Measurements from ENCODE around the gene WNT10A.

WNT10A gene

DNA sequence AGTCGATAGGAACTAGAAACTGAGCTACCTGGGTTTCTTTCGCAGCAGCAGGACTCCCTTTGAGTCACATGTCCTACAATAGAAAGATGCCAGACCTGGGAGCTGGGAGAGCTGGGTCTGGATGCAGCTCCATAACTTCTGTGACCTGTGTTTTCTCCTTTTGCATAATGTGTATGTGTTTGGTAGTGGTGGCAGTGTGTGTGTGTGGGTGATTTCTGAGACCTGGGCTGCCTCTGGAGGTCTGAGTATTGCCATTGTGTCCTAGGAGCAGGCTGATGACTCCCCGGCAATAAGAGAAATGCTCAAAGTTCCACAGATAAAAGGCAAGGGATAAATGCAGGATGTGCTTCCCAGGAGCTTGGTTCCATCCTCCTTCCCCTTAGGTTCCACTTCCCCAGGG, 6.4 kb downstream of the WNT10A start:
- in situ Hi-C loops (cut with MboI; ENCODE audit: low sequenced_read_pairs) = no loop called here
- DNase-seq (ENCODE audit: low spot score in 2 of 2) = no peak
- Histone ChIP-seq H3K4me1 (peaks cover 2% of the 10 kb centered on the region; the same call in 1 of the 2 replicates), H3K27me3 (ENCODE audit: low read depth) (no peaks in the 10 kb centered on the region), H3K36me3 (replicated peaks) (no peaks in the 10 kb centered on the region), H3K4me3 (no peak overlapping the region), H3K9me3 (no peaks in the 10 kb centered on the region)

DNA sequence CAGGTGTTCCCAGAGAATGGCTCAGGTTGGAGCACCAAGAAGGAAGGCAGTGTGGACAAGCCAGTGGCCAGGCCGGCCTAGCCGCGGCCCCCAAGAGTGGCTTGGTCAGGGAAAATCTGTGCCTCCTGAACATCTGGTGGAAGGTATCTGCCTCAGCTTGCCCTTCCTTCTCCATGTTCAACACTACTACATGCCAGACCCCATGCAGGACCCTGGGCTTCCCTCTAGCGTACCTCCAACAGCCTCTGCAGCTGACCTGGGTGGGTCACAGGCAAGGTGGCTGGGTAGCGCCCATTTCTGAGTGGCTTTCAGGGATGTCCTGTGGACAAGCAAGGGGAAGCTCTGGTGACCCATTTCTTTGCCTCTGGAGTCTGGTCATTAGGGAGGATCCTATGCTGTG, 7.7 kb downstream of the WNT10A start:
- no peaks in the 10 kb centered on the region for H3K9me3 ChIP-seq
- H3K4me1 ChIP-seq = peaks cover 6% of the 10 kb centered on the region
- no peak for DNase-seq (ENCODE audit: low spot score in 2 of 2)
- in situ Hi-C loops (cut with MboI; ENCODE audit: low sequenced_read_pairs) = no loop called here
- H3K36me3 ChIP-seq (replicated peaks) = no peaks in the 10 kb centered on the region
- H3K27me3 ChIP-seq (ENCODE audit: low read depth) = no peaks in the 10 kb centered on the region
- H3K4me3 ChIP-seq = no peak overlapping the region

DNA sequence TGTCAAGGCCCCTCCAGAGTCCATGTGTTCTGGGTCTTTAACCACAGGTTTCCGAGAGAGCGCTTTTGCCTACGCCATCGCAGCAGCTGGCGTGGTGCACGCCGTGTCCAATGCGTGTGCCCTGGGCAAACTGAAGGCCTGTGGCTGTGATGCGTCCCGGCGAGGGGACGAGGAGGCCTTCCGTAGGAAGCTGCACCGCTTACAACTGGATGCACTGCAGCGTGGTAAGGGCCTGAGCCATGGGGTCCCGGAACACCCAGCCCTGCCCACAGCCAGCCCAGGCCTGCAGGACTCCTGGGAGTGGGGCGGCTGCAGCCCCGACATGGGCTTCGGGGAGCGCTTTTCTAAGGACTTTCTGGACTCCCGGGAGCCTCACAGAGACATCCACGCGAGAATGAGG, 9.3 kb downstream of the WNT10A start:
- H3K27me3 ChIP-seq (ENCODE audit: low read depth) = no peaks in the 10 kb centered on the region
- no peaks in the 10 kb centered on the region for H3K36me3 ChIP-seq (replicated peaks)
- no peak for DNase-seq (ENCODE audit: low spot score in 2 of 2)
- H3K4me1 ChIP-seq = peaks cover 7% of the 10 kb centered on the region
- H3K4me3 ChIP-seq = no peak overlapping the region
- H3K9me3 ChIP-seq = no peaks in the 10 kb centered on the region
- in situ Hi-C loops (cut with MboI; ENCODE audit: low sequenced_read_pairs) = no loop called here

DNA sequence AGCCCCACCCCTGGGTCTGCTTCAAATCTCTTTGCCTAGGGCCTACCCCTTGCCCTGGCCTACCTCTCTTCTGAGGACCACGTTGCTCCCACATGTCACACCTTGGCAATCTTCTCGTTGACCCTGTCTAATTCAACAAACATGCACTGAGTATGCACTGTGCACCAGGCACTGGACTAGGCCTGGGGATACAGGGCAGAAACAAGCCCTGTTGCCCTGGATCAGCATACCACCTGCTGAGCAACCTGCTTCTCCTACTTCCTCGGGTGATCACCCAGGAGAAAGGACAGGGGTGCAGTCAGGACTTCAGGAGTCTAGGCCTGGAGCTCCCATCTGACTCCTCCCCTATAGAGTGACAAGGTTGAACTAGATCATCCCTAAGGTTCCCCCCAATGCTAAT, 9.7 kb downstream of the WNT10A start:
- H3K4me1 ChIP-seq = peaks cover 7% of the 10 kb centered on the region
- in situ Hi-C loops (cut with MboI; ENCODE audit: low sequenced_read_pairs) = no loop called here
- H3K4me3 ChIP-seq = no peak overlapping the region
- no peaks in the 10 kb centered on the region for H3K27me3 ChIP-seq (ENCODE audit: low read depth)
- no peak for DNase-seq (ENCODE audit: low spot score in 2 of 2)
- H3K36me3 ChIP-seq (replicated peaks) = no peaks in the 10 kb centered on the region
- no peaks in the 10 kb centered on the region for H3K9me3 ChIP-seq

DNA sequence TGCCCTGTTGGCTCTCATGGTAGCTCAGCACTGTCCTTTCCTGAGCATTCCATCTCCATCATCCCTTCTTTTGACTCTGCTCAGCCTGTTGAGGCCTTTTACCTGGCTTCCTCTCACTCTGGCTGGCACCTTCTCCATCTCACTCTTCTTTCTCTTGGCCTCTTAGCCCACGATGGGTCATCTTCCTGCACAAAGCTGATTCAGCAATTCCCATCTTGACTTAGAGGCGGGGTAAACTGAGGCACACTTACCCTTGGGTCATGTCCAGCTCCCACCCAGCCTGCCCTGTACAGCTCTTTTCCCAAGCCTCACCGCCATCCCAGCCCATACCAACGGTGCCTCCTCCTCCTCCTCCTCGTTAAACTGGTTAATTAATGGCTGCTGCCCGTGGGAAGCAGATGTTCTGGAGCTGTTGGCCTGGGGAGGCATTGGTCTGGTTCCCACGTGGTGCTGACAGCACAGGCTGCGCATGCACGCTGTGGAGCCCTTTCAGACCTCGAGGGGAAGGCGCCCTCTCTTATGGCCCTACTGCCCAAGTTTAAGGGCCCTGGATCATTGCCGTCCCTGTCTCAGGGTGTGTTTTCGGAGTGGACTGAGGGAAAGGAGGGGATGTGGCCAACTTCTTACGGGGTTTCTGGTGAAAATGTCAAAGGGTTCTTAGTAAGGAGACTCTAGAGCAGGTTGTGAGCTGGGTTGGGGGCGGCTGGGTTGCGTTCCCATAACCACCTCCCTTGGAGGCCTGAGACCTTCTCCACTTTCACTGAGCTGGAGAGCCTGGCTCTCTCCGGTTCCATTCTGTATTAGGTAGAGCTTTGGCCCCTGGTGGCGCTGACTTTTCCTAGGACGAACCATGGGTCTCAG, 10.9 kb downstream of the WNT10A start:
- H3K9me3 ChIP-seq = no peaks in the 10 kb centered on the region
- H3K36me3 ChIP-seq (replicated peaks) = no peaks in the 10 kb centered on the region
- DNase-seq (ENCODE audit: low spot score in 2 of 2) = no peak
- in situ Hi-C loops (cut with MboI; ENCODE audit: low sequenced_read_pairs) = no loop called here
- peaks cover 7% of the 10 kb centered on the region for H3K4me1 ChIP-seq
- no peak overlapping the region for H3K4me3 ChIP-seq
- peaks cover 7% of the 10 kb centered on the region for H3K27me3 ChIP-seq (ENCODE audit: low read depth)

DNA sequence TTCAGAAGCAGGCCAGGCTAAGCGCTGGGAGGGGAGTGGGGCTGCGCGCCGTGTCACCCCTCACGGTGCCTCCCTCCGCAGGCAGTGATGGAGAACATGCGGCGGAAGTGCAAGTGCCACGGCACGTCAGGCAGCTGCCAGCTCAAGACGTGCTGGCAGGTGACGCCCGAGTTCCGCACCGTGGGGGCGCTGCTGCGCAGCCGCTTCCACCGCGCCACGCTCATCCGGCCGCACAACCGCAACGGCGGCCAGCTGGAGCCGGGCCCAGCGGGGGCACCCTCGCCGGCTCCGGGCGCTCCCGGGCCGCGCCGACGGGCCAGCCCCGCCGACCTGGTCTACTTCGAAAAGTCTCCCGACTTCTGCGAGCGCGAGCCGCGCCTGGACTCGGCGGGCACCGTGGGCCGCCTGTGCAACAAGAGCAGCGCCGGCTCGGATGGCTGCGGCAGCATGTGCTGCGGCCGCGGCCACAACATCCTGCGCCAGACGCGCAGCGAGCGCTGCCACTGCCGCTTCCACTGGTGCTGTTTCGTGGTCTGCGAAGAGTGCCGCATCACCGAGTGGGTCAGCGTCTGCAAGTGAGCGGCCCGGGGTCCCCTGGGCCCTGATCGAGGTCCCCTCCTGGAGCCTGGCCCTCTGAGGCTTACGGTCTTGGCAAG, 12.2 kb downstream of the WNT10A start:
- H3K36me3 ChIP-seq (replicated peaks) = no peaks in the 10 kb centered on the region
- H3K27me3 ChIP-seq (ENCODE audit: low read depth) = peaks cover 20% of the 10 kb centered on the region
- in situ Hi-C loops (cut with MboI; ENCODE audit: low sequenced_read_pairs) = no loop called here
- DNase-seq (ENCODE audit: low spot score in 2 of 2) = peak; percentile 34 to 80
- H3K4me1 ChIP-seq = peaks cover 7% of the 10 kb centered on the region
- H3K9me3 ChIP-seq = no peaks in the 10 kb centered on the region
- H3K4me3 ChIP-seq = peak overlapping the region; percentile 22

DNA sequence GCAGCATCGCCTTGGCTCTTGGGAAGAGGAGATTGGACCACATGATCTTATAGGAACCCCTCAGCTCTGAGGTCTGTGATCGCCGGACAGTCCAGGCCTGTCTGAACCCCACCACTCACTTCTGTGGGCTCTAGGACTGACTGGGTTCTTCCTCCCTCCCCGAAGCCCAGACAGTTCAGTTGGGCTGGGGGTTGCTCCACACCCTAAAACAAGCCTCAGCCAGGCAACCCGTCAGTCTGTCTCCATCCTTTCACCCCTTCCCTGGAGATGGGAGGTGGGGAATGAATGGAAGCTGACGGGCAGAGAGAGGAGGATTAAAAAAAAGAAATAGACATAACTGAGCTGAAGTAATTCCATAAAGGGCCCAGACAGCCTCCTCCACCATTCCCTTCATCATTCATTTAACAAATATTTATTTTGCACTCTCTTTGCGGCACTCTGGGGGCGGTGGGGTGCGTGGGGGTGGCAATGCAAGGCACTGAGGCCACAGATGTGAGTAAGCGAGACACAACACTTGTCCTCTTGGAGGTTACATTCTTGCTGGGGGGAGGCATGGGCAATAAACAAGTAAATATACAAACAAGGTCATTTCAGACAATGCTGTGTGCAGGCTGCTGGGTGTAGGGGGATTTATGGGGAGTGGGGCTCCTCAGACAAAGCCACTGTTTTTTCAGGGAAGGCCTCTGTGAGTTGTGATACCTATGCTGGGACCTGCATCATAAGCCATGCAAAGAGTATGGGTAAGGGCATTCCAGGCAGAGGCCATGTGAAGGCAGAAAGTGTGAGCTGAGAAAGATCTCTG, 12.9 kb downstream of the WNT10A start:
- peak overlapping the region; percentile 22 for H3K4me3 ChIP-seq
- in situ Hi-C loops (cut with MboI; ENCODE audit: low sequenced_read_pairs) = no loop called here
- peaks cover 7% of the 10 kb centered on the region for H3K4me1 ChIP-seq
- no peak for DNase-seq (ENCODE audit: low spot score in 2 of 2)
- peaks cover 24% of the 10 kb centered on the region for H3K27me3 ChIP-seq (ENCODE audit: low read depth)
- H3K9me3 ChIP-seq = no peaks in the 10 kb centered on the region
- H3K36me3 ChIP-seq (replicated peaks) = no peaks in the 10 kb centered on the region

DNA sequence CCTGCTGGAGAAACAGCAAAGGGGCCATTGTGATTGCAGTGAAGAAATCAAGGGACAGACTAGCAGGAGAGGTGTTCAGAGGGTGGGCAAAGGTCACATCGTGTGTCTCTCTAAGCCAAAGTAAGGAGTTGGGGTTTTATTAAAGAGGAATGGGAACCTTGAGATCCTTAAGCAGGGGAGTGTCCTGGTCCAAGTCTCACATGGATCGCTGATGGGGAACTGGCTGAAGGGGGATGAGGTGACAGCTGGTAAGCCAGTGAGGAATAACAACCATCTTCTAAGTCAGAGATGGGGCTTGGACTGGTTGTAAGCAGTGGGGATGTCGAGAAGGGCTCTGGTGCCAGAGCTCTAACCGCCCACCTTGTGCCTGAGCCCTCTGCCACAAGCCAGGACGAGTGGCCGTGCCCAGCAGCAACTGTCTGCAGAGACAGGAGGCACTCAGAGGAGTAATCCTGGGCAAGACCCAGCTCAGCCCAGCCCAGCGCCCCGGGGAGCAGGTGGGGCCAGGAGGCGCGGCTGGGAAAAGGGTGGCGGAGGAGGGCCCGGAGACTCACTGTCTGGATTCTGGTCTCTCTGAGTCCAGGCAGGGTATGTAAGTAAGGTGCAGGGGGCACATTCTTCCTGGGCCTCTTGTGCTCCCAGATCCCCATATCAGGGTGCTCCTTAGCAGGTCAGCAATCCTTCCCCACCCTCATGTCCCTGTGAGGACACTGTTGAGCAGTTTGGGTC, 13.7 kb downstream of the WNT10A start:
- Histone ChIP-seq H3K4me1 (peaks cover 7% of the 10 kb centered on the region), H3K27me3 (ENCODE audit: low read depth) (peaks cover 28% of the 10 kb centered on the region), H3K9me3 (no peaks in the 10 kb centered on the region), H3K4me3 (no peak overlapping the region), H3K36me3 (replicated peaks) (no peaks in the 10 kb centered on the region)
- DNase-seq (ENCODE audit: low spot score in 2 of 2) = no peak
- in situ Hi-C loops (cut with MboI; ENCODE audit: low sequenced_read_pairs) = no loop called here

DNA sequence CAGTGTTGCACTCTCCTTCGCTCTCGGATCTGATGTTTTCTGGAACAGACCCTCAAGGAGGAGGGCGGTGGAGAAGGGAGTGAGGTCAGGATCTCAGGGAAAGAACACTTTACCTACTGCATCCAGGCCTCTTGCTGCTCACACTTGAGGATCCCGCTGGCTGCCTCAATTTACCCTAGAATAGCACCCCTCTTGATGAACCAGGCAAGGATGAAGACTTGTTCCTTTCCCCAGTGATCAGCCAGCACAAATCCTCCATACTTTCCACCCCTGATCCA, 14.2 kb downstream of the WNT10A start:
- peaks cover 7% of the 10 kb centered on the region for H3K4me1 ChIP-seq

DNA sequence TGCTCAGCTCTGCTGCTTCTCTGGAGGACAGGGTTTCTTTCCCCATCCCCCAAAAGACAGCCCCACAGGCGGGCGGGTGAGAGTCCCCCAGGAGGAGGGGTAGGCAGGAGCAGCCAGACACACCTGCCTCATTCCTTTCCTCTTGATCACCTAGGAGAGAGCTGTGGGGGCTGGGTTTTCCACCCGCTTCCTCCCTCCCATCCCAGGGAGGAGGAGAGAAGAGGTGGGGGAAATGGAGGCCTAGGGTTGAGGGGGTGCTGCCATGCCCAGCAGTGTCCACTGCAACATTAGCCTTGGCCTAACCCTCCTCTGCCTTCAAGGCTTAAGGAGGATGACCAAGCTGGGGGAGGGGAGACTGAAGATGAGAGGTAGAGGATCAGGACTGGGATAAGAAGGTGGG, 14.7 kb downstream of the WNT10A start:
- peaks cover 32% of the 10 kb centered on the region for H3K27me3 ChIP-seq (ENCODE audit: low read depth)
- no peak overlapping the region for H3K4me3 ChIP-seq
- in situ Hi-C loops (cut with MboI; ENCODE audit: low sequenced_read_pairs) = no loop called here

More for the DNA sequence above, 14.2 kb downstream of the WNT10A start:
- Histone ChIP-seq H3K36me3 (replicated peaks) (no peaks in the 10 kb centered on the region), H3K4me3 (no peak overlapping the region), H3K27me3 (ENCODE audit: low read depth) (peaks cover 32% of the 10 kb centered on the region), H3K9me3 (no peaks in the 10 kb centered on the region)
- DNase-seq (ENCODE audit: low spot score in 2 of 2) = no peak
- in situ Hi-C loops (cut with MboI; ENCODE audit: low sequenced_read_pairs) = no loop called here

DNA sequence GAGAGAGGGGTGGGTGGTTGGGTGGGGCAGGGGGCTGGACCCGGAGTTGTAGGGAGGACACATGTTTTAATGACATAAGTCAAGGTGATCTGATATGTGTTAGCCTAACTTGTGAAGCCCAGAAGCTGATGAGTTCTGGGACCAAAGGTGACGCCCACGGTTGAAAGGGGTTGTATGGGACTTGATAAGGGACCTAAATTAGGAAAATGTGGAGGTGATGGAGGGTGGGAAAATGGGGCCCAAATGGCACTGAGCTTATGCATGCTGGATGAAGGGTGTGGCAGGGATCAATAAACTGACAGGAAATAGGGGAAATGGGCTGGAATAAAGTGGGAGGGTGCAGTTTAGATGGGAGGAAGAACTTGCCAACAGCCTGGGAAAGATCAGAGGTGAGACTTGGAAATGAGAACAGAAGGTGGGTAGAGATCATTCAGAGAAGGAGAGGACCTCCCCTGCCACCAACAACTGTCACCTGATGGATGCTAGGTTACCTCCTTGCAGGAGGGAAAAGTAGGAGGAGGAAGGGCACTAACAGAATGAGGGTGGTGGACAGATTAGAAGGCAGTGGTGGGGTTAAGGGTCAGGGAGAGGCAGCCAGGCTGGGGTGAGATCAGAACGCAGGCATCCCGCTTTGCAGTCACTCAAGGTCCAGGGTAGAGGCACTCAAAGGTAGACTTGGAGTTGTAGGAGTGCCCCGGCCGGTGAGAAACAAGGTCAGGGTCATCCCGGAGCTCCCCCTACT, 15.3 kb downstream of the WNT10A start:
- H3K27me3 ChIP-seq (ENCODE audit: low read depth) = peaks cover 35% of the 10 kb centered on the region
- in situ Hi-C loops (cut with MboI; ENCODE audit: low sequenced_read_pairs) = no loop called here
- H3K9me3 ChIP-seq = no peaks in the 10 kb centered on the region
- H3K36me3 ChIP-seq (replicated peaks) = no peaks in the 10 kb centered on the region
- no peak for DNase-seq (ENCODE audit: low spot score in 2 of 2)
- peaks cover 7% of the 10 kb centered on the region for H3K4me1 ChIP-seq
- no peak overlapping the region for H3K4me3 ChIP-seq

More for the DNA sequence above, 14.7 kb downstream of the WNT10A start:
- DNase-seq (ENCODE audit: low spot score in 2 of 2) = no peak
- Histone ChIP-seq H3K4me1 (peaks cover 7% of the 10 kb centered on the region), H3K9me3 (no peaks in the 10 kb centered on the region), H3K36me3 (replicated peaks) (no peaks in the 10 kb centered on the region)

DNA sequence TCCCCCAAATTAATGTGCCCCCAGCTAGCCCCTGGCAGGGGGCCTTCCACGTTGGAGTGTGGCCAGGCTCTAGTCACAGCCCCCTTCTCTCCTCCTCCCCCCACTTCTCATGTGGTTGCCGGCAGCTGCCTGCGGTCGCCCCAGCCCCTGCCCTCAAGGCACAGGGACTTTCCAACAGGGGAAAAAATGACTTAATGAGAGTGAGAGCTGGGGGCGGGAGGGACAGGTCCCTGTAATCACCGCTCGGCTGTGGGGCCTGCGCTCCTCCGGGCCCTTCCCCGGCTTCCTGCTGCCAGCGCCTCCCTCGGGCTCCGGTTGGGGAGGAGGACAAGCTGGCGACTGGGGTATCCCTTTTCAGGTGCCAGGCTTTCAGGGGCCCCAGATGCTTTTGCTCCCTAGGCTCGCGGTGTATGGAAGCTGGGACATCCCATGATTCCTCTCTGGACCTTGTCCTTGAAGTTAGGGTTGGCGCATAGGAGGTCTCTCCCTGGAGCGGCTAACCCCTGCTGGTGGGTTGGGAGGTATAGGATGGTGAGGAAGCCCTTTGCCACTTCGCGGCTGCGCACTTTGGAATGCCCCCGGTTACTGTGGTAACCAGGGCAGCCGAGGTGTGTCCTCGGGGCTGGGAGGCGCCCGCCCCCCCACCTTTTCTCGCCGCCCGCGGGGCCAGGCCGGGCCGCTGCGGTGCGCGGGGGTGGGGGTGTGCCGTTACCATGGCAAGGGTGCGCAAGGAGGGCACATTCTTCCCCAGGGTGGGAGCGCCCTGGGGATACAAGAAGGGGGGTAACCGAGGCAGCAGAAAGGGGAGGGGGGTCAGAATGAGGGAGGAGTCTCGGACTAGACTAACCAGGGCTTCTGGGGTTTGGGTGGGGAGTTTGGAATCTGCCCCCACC, 16.1 kb downstream of the WNT10A start:
- no peak overlapping the region for H3K4me3 ChIP-seq
- in situ Hi-C loops (cut with MboI; ENCODE audit: low sequenced_read_pairs) = no loop called here
- peaks cover 38% of the 10 kb centered on the region for H3K27me3 ChIP-seq (ENCODE audit: low read depth)
- no peaks in the 10 kb centered on the region for H3K9me3 ChIP-seq
- peaks cover 7% of the 10 kb centered on the region for H3K4me1 ChIP-seq
- peak in 1 of 2 experiments; percentile 34 for DNase-seq (ENCODE audit: low spot score in 2 of 2)
- H3K36me3 ChIP-seq (replicated peaks) = no peaks in the 10 kb centered on the region

All from HAP-1 (cell line).